UCSD-AML1 (cell line): ENCODE measurements around the gene IL22RA1.

ENCODE experiments used
- DNase-seq: peaks from one replicate; lab custom pipeline; 2025; ENCODE audit not compliant: unreplicated experiment; lab: John Stamatoyannopoulos, UW

The IL22RA1 gene

DNA sequence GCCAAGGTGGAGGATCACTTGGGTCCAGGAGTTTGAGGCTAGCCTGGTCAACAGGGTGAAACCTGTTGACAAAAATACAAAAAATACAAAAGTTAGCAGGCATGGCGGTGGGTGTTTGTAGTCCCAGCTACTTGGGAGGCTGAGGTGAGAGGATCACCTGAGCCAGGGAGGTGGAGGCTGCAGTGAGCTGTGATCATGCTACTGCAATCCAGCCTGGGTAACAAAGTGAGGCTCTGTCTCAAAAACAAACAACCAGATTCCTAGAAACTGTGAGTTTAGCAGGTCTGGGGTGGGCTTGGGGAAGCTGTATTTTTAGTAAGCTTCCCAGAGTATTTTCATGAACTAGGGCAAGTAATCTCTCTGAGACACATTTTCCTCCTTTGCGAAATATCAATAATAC is 25.8 kb downstream of the IL22RA1 start:
- no peak for DNase-seq

GRCh38 chr1:24114753-24115152 is 28.2 kb downstream of the IL22RA1 start:
- DNase-seq, result no peak

GRCh38 chr1:24113641-24114033 is 29.3 kb downstream of the IL22RA1 start:
- no peak for DNase-seq

DNA sequence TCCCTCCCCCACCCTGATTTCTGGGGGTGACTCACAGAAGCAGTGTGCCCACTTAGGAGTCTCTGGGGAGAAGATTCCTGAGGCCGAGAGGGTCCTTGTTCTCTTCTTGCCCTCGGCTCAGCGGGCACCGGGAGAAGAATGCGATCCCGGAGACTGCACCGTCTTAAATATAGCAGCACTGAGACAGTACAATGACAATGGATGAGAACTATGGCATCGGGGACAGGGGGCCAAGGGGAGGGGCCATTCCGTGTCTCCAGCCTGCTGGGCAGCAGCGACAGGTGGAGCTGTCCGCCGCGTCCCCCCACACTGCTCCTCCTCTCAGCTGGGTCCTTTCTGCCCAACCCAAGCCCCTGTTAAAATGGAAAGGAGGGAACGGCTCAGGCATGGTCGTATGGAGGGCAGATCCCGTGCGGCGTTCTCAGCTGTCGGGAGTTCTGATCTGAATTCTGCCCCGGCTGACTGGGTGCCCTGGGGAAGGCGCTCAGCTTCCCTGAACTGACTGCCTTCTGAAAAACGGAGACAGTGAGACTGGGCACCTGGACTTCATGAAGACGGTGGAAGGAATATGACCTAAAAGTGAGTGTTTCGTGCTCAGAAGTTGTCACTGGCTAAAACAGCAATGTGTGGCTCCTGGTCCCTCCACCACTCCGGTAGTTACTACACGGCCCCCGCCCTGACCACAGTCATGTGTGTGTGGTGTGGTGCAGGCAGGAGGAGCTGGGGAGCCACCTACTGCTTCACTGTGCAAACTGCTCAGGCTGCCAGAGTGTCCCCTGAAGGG is 30.8 kb downstream of the IL22RA1 start, which contains the start of gene MYOM3:
Gene MYOM3 (minus strand): TSS at position 140 of the 784 bp plus-strand sequence. CDS start 3,499 bp downstream, outside the sequence.
- peak; percentile 52 for DNase-seq

DNA sequence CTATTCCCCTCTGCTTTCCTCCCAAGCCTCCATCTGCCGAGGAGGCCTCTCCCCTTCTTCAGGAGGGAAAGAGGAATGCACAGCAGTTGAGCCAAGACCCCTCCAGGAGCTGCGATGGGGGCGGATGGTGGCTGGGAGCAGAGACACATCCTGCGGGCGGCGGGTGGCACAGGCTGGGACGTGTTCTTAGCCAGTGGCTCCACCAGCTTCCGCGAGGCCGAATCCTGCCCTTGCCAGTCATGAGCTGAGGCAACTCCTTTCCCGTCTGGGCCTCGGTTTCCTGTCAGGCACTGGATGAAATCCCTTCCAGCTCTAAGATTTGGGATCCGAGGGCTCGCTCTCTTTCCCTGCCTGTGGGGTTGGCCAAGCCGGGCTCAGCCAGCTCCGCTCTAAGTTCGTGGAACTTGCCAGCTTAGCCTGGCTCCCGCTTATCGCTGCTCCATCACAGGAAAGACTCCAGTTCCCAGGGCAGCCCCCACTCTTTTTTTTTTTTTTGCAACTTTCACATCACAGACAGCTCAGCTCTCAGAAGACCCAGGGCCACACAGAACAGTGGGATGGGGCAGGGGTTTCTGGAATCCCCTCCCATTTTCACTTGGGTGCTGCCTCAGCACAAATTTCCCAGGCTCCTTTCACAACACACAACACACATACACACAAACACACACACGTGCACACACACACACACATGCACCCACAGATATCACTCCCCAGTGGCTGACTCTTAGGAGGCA is 31.5 kb downstream of the IL22RA1 start:
- no peak for DNase-seq

GRCh38 chr1:24110642-24111261 is 32.2 kb downstream of the IL22RA1 start:
- no peak for DNase-seq

GRCh38 chr1:24109686-24110475 is 33.1 kb downstream of the IL22RA1 start:
- DNase-seq, result no peak

DNA sequence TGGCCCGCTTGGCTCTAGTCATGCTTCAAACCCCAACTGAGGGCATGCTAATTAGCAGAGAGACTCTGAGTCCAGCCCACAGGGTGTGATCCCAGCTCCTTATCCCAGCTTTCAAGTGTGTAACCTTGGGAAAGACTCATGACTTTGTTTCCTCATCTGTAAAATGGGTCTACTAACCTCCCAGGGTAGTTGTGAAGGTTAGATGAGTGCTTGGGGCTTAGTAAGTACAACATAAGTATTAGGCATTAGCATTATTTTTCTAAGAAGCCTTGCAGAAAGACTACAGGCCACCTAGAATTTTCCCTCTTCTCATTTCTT is 33.8 kb downstream of the IL22RA1 start:
- no peak for DNase-seq

- no peak for DNase-seq
These were observed 34.4 kb downstream of the IL22RA1 start for GRCh38 chr1:24108334-24109165.

DNA sequence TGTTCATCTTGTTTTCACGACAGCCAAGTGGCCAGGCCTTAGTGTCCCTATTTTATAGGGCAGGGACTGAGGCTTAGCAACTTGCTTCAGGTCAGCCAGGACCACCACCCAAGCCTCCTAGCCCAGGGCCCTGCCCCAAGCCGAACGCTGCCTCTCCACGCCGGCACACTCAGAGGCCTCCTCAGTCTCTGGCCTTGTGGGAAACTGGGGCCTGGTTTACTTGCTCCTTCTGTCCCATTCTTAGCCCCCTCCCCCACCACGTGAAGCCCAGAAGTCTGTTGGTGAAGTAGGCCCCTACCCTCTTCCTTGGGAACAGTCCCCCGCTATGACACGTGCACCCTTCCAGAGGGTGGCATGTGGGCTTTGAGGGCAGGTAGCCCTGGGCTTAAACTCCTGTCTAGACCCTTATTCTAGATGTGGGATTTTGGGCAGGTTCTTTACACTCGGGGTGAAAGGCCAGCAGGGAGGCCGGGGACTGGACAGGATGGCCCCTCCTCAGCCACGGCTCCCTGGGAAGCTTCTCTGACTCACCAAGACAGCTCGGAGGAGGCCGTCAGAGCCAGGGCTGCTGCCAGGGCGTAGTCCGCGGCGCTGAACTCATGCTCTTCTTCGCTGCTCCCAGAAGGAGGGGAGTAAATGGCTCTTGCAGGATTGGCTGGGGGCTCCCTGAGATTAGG is 35.3 kb downstream of the IL22RA1 start:
- no peak for DNase-seq

DNA sequence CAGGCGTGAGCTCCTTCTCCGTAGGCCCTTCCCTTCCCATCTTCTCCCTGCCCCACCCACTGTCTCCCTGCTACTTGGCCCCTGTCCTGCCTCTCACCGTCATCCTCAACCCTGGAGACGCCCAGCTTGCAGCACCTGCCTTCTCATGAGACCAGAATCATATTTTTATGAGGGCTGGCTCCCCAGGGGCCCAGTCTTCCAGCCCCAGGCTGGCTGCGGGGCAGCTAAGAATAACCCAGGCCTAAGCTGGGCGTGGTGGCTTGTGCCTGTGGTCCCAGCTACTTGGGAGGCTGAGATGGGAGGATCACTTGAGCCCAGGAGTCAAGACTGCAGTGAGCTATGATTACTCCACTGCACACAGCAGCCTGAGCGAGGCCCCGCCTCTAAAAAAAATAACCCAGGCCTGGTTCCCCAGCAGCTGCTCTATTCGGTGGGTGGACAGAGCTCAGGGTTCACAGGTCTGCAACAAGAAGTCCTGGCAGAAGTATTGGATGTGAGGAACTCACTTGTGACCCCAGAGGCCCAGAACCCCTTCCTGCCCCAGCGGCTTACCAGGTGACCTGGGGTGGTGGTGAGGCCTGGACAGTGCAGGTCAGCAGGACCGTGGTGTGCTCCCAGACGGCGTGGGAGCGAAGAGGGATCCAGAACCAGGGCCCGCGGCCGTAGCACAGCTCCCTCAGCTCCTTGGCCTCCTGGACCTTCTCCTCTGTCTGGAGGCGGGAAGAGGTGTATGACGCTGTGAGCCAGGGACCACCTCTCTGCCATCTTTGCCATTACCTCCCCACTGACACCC is 37.4 kb downstream of the IL22RA1 start:
- DNase-seq, result no peak

DNA sequence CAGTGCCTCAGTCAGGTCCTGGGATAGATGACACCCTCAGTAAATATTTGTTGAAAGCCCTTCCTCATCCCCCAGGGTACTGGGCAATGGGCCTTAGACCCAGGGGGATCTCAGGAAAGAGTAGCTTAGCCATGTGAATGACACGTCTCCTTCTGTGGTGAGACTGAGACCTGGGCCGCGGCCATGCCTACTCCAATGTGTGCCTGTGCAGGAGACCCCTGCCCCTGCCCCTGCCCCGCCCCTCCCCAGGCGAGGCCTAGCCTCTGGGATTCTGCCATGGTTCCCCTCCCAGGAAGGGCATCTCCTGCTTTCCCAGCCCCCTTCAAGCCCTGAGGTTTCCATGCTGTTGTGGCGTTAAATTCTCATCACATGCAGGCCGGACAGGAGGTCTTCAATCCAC is 38.1 kb downstream of the IL22RA1 start:
- no peak for DNase-seq

DNA sequence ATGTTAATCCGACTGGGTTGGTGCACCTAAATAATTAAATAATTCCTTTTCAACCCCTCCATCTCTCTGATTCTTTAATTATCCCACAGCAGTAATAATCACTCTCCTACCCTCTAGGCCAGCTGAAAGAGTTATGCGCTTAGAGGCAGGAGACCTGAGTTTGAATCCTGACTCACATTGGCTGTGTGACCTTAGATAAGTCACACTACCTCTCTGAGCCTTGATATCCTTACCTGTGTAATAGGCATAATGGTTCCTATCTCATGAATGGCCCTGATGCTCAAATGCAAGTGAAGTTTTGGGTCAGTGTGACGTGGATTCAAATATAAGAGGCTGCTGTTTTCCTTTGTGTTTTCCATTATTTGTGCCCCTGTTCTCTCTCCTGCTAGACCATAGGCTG is 39.1 kb downstream of the IL22RA1 start:
- no peak for DNase-seq

DNA sequence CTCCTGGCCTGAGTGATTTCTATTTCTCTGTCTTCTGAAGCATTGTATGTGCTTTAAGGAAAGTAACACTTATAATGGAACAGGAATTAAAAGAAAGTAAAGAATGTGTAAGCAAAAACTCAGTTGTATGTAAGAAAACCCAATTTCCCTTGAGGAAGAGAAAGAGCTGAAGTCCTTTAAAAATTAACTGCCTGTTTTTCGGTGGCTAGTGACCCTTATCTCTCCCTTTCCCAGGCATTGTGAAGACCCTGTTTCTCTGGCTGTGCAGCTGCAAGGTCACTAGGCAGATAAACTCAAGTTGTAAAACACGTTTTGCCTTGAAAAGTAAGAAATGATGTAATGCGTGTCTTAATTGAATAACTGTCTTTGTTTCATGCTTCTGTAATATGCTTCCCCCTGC is 39.5 kb downstream of the IL22RA1 start:
- DNase-seq, result no peak

GRCh38 chr1:24102961-24103360 is 40.0 kb downstream of the IL22RA1 start:
- no peak for DNase-seq

- no peak for DNase-seq
These were observed 40.9 kb downstream of the IL22RA1 start for GRCh38 chr1:24101796-24102586.

- no peak for DNase-seq
These were observed 41.8 kb downstream of the IL22RA1 start for GRCh38 chr1:24100945-24101737.
